MV-4-11 (cell line): ENCODE measurements around the gene RPS26.
A peak's percentile ranks its signal among the peaks of the same experiment; 100 is the strongest.

Experiments used
- DNase-seq: peaks from one replicate; lab custom pipeline; 2025; lab: John Stamatoyannopoulos, UW

RPS26 gene

DNA sequence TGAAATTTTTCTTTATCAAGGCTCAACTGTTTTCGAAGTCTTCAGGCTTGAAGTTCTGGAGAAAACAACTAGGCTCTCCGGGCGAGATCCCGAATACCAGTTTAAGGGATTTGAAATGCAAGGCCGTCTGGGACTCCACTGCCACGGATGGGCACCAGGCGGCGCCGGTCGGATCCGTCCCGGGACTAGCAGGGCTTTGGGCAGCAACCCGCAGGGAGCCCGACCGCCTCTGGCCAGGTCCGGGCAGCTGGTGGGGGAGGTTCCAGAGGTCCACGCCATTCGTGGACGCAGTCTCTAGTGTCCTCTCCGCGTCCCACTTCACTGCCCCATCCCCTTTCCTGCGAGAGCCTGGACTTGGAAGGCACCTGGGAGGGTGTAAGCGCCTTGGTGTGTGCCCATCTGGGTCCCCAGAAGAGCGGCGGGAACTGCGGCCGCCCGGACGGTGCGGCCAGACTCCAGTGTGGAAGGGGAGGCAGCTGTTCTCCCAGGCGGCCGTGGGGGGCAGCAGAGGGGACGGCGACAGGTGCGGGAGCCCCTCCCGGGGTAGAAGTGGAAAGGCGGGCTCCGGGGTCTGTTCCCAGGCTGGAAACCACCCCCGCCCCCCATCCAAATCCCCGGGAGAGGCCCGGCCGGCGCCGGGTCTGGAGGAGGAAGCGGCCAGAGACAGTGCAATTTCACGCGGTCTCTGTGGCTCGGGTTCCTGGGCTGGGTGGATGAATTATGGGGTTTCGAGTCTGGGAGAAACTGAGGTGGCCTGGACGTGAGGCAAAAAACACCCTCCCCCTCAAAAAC lies 37.4 kb downstream of the RPS26 start:
- DNase-seq: peak; percentile 36

DNA sequence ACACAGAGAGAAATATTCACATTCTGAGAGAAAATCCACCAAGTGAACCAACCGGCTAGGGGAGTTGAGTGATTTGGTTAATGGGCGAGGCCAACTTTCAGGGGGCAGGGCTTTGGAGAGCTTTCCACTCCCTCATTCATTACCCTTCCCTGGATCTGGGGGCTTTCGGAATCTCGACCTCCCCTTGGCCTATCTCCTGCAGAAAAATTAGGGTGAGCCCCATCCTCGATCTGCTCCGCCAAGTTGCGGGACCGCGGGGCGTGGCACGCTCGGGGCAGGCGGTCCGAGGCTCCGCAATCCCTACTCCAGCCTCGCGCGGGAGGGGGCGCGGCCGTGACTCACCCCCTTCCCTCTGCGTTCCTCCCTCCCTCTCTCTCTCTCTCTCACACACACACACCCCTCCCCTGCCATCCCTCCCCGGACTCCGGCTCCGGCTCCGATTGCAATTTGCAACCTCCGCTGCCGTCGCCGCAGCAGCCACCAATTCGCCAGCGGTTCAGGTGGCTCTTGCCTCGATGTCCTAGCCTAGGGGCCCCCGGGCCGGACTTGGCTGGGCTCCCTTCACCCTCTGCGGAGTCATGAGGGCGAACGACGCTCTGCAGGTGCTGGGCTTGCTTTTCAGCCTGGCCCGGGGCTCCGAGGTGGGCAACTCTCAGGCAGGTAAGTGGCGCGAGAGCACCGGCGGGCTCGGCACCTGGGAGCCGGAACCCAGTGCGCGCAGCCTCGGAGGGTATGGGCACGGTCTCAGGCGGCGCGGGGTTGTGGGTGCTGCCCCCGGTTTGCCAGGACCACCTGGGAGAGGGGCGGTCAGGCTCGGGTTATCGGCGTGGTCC lies 38.2 kb downstream of the RPS26 start, which contains the start of gene ERBB3:
TSS of gene ERBB3 (plus strand) at position 443 of the 833 bp plus-strand sequence. CDS start at position 579, 136 bp downstream.
- DNase-seq: peak; percentile 57

DNA sequence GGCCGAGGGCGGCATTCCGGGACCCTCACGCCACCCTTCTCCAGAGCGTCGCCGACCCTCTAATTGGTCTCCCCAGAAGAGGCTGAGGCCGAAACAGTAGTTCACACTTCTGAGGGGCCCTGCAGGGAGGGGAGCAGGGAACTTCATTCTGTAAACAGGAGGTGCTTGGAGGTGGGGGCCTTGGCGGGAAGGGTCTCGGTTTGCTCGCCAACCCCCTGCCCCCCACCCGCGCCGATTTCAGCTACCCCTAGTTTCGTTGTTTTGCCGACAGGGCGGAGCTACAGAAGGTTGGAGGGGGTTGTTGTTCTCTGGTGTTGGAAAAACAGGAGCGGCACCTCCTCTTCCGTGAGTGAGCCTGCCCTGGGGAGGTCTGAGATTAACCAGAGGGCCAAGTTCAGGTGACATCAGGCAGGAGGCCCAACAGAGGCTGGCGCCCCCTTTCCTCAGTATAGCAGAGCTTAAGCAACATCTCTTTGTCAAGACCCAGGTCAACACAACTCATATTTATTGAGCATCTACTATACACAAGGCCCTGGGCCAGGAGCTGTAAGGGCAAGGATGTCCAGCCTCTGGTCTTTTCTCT lies 38.9 kb downstream of the RPS26 start:
- no peak for DNase-seq

DNA sequence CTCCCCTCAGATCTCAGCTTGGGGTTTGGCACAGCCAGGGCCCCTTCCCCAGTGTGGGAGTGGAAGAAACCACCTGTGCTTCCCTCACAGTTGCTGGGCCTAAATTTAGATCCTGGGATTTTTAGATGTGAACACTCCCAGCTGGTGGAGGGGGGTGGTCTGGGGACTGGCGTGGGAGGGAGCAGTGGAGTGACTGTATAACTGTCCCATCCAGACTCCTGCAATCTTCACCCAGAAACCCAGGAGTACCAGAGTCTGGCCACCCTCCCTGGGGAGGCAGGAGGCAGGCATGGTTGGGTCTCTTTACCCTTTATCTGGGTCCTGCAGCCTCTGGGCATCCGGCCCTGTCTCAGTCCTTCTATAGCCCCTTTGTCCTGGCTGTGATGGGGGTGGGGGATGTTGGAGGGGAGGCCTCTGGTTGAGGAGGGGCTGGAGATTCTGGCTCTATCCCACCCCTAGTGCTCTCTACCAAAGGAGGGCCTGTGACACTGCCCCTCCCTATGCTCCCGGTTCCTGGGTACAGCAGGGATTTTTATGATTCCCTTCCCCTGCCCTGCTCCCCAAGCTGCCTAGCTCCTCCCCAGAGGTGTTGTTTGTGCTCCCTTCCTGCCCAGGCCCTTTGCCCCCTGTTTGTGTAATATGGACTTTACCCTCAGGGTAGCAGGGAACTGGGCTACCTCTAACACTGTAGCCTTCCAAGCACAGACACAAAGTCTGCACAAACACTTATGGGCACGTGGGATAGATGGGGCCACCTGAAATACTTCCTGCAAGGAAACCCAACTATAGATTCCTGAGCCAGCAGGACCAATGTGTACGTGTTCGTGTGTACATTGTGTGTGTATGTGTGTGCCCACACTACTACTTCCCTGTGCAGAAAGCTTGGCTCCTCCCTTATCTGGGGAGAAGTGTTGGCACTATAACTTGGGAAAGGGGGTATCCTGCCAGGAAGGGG lies 40.0 kb downstream of the RPS26 start:
- DNase-seq: no peak

DNA sequence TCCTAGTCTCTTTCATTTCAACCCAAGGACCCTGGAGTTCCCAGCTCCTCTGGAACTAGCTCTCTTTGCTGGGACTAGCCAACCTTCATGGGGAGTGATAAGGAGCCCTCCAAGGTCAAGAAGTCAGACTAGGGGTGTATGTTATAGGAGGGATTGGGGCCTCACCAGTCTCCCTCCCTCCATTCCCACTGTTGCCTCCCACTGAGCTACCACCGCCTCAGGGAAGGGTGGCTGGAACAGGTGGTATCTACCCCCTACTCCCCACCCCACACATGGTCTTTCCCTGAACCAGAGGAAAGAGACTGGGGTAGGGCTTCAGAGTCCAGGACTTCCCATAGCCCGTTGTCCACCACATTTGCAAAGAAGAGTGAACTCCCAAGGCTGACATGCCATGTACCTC lies 40.7 kb downstream of the RPS26 start:
- no peak for DNase-seq

DNA sequence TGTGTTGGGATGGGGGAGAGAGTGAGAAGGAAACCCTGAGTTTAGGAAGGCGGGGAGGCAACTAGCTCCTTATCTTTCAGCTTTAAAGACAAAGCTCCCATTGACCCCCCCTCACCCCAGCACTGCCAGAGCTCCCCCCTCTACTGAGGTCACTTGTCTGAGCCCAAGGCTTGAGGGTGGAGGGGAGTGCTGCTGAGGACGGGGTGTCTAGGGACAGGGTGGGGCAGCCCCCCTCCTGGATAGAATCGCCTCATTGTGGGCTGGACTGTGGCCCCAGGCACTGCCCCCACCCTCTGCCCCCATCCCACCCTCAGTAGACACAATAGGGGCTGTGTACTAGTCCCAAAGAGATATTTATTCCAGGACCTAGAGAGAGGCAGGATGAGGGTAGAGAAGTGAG lies 41.2 kb downstream of the RPS26 start:
- DNase-seq: no peak

DNA sequence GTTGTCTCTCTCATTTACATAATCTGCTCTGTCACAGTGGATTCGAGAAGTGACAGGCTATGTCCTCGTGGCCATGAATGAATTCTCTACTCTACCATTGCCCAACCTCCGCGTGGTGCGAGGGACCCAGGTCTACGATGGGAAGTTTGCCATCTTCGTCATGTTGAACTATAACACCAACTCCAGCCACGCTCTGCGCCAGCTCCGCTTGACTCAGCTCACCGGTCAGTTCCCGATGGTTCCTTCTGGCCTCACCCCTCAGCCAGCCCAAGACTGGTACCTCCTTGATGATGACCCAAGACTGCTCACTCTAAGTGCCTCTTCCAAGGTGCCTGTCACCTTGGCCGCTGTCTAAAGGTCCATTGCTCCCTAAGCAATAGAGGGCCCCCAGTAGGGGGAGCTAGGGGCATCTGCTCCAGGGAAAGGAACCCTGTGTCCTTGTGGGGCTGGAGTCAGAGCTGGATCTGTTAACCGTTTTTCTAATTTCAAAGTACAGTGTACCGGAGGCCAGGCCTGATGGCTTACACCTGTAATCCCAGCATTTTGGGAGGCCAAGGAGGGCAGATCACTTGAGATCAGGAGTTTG lies 43.3 kb downstream of the RPS26 start:
- peak; percentile 22 for DNase-seq

DNA sequence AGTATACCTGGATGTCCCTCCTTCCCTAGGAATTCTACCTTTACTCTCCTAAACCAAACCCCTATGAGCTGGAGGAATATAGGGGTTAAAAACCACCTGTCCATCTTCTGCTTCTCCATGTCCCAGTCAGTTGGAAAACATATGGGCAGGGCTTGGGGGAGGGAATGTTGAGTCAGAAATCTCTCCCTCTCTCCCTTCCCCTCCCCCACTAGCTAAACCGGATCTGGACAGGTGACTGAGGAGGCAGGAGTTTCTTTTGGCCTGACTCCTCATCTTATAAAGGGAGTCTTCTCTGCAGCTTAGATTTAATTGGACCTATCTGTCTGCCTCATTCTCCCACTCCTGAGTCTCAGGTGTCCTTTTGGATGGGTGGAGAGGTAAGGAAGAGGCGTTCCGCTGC lies 44.4 kb downstream of the RPS26 start:
- no peak for DNase-seq

DNA sequence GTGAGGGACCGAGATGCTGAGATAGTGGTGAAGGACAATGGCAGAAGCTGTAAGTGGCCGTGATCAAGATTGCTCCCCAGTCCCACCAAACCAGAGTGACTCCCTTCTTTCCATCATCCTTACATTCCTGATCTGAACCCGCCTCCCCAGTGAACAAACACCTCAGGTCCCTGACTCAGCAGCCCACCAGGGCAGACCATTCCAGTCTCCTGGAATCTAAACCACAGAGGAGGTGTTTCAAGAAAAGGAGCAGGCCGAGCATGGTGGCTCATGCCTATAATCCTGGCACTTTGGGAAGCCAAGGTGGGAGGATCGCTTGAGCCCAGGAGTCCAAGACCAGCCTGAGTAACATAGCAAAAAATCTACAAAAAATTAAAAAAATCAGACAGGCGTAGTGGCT lies 44.9 kb downstream of the RPS26 start:
- no peak for DNase-seq

DNA sequence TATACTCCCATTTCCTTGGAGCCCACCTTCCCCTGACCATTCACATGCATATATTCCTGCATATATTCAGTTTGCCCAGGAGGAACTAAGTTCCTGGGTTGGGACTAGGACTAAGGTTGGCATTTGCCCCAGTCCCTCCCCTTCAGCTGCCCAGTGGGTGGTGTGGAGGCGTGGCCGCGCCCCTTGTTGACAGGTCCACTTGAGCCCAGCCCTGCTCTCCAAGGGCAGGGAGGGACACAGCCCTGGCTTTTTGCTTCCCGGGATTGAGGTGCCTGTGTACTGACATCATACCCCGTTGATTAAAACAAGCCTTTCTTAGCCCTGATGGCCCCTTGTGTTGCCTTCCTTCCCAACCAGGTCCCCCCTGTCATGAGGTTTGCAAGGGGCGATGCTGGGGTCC lies 45.5 kb downstream of the RPS26 start:
- no peak for DNase-seq
